Nephron (organoid): Measurements from ENCODE around the gene EFNA1.
A peak's percentile ranks its signal among the peaks of the same experiment; 100 is the strongest.

ENCODE experiments used
- H3K27ac Mint-ChIP-seq, 3 experiments: 2 replicates each; pipeline ENCODE4 v1.8.0; 2020; ENCODE audit warnings: mixed read lengths in 3 of 3, mild to moderate bottlenecking in 2 of 3, moderate library complexity in 1 of 3
- H3K27me3 Mint-ChIP-seq: 2 replicates; pipeline ENCODE4 v1.8.0; 2021; ENCODE audit warnings: low read depth, mild to moderate bottlenecking, moderate library complexity, mixed read lengths
- H3K36me3 Mint-ChIP-seq: 2 replicates; pipeline ENCODE4 v1.8.0; 2020; ENCODE audit warnings: low read depth, mixed read lengths
- H3K4me1 Mint-ChIP-seq: 2 replicates; pipeline ENCODE4 v1.8.0; 2020; ENCODE audit warnings: mixed read lengths
- H3K4me3 Mint-ChIP-seq, 3 experiments: 2 replicates each; pipeline ENCODE4 v1.8.0; 2020; ENCODE audit warnings: mild to moderate bottlenecking in 3 of 3, mixed read lengths in 3 of 3, moderate library complexity in 2 of 3
- H3K9me3 Mint-ChIP-seq: 2 replicates; pipeline ENCODE4 v1.8.0; 2020; ENCODE audit warnings: mixed read lengths
- TF ChIP-seq, protein P1 (sequence below), 3 experiments: fragments of 200-600 bp; sonication (generic); IDR thresholded peaks; one replicate each; pipeline ENCODE4 v1.5.0; 2021; ENCODE audit warnings: antibody characterized with exemption in 3 of 3; ENCODE audit not compliant: unreplicated experiment in 3 of 3

Gene EFNA1

DNA sequence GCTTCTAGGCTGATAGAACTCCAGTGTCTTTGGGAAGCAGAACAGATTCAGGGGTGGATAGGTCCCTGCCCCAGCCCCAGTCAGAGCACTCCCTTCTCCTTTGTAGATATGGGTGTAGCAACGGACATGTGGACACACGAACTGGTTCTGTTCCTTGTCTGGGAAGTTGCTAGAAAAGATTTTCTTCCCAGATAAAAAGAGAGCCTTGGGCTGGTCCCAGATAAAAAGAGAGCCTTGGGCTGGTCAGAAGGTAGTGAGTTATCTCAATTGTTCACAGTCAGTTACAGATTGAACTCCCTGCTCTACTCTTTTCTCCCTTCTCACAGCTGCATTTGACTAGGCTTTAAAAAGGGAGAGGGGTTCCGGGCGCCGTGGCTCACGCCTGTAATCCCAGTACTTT is 7.4 kb upstream of the EFNA1 start:
- peaks cover 5% of the 10 kb centered on the region for H3K4me1 Mint-ChIP-seq
- H3K9me3 Mint-ChIP-seq = no peaks in the 10 kb centered on the region
- H3K27ac Mint-ChIP-seq = no peak overlapping the region
- no peaks in the 10 kb centered on the region for H3K36me3 Mint-ChIP-seq
- H3K4me3 Mint-ChIP-seq = no peak overlapping the region
- H3K27me3 Mint-ChIP-seq = peaks cover 50% of the 10 kb centered on the region
- TF ChIP-seq, protein P1, sequence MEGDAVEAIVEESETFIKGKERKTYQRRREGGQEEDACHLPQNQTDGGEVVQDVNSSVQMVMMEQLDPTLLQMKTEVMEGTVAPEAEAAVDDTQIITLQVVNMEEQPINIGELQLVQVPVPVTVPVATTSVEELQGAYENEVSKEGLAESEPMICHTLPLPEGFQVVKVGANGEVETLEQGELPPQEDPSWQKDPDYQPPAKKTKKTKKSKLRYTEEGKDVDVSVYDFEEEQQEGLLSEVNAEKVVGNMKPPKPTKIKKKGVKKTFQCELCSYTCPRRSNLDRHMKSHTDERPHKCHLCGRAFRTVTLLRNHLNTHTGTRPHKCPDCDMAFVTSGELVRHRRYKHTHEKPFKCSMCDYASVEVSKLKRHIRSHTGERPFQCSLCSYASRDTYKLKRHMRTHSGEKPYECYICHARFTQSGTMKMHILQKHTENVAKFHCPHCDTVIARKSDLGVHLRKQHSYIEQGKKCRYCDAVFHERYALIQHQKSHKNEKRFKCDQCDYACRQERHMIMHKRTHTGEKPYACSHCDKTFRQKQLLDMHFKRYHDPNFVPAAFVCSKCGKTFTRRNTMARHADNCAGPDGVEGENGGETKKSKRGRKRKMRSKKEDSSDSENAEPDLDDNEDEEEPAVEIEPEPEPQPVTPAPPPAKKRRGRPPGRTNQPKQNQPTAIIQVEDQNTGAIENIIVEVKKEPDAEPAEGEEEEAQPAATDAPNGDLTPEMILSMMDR (IDR thresholded peaks at IDR 0.05; ENCODE audit: unreplicated experiment in 3 of 3) = no peak

DNA sequence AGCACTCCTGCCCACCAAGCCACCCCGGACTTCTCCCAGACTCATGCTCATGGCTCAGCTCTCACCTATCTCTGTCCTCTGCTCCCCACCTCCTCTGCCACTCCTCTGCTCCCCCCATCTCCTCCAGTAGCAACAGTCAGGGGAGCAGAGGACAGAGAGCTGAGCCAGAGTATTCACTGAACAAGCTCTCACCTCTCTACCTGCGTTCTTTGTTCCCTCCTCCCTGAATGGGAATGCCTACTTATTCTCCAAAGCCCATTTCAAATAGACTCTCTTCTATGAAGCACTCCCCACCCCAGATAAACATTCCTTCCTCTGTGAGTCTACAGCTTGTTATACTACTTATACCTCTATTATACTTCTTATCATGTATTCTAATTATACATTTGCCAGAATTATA is 6.4 kb upstream of the EFNA1 start:
- Mint-ChIP-seq H3K4me3 (no peak overlapping the region), H3K27ac (no peak overlapping the region), H3K9me3 (no peaks in the 10 kb centered on the region), H3K36me3 (no peaks in the 10 kb centered on the region), H3K4me1 (peaks cover 10% of the 10 kb centered on the region), H3K27me3 (peaks cover 57% of the 10 kb centered on the region)
- TF ChIP-seq, protein P1 (IDR thresholded peaks at IDR 0.05; ENCODE audit: unreplicated experiment in 3 of 3) = no peak

DNA sequence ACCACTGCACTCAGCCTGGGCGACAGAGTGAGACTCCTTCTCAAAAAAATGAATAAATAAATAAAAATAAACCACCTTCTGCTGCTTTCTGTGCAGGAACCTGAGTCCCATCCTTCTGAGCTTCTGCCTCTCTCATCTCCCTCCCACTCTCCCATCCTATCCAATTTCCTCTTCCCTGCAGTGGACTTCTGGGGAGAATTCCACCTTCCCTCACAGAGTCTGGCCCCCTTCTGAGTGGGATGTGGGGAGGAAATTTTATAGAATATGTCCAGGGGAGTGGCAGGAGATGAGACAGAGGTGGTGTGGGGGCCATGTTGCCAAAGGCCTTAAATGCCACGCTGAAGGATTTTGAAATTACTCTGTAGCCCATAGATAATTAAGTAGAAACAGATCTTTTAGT is 5.4 kb upstream of the EFNA1 start:
- H3K4me1 Mint-ChIP-seq = peaks cover 20% of the 10 kb centered on the region
- H3K4me3 Mint-ChIP-seq = no peak overlapping the region
- H3K27ac Mint-ChIP-seq = no peak overlapping the region
- H3K9me3 Mint-ChIP-seq = no peaks in the 10 kb centered on the region
- H3K27me3 Mint-ChIP-seq = peaks cover 67% of the 10 kb centered on the region
- TF ChIP-seq, protein P1 (IDR thresholded peaks at IDR 0.05; ENCODE audit: unreplicated experiment in 3 of 3) = no peak
- H3K36me3 Mint-ChIP-seq = no peaks in the 10 kb centered on the region

DNA sequence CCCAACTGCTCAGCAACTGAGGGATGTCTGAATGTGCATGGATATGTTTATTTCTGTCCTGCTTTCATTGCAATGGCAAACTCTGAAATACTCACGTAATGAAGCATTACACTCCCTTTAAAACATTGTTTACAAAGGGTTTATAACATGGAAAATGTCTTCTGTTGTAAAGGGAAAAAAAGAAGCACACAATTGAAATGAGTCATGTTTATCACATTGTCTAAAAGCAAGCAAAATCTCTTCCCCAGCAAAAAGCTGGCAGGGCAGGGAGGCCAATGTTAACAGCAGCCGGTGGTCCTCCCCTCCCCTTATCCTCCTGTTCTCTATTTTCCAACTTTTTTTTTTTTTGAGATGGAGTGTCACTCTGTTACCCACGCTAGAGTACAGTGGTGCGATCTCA is 3.9 kb upstream of the EFNA1 start:
- Mint-ChIP-seq H3K4me1 (peaks cover 32% of the 10 kb centered on the region), H3K36me3 (no peaks in the 10 kb centered on the region), H3K27me3 (peaks cover 69% of the 10 kb centered on the region), H3K27ac (peak overlapping the region in 1 of 3 experiments; percentile 39), H3K4me3 (no peak overlapping the region), H3K9me3 (no peaks in the 10 kb centered on the region)
- TF ChIP-seq, protein P1 (IDR thresholded peaks at IDR 0.05; ENCODE audit: unreplicated experiment in 3 of 3) = no peak

DNA sequence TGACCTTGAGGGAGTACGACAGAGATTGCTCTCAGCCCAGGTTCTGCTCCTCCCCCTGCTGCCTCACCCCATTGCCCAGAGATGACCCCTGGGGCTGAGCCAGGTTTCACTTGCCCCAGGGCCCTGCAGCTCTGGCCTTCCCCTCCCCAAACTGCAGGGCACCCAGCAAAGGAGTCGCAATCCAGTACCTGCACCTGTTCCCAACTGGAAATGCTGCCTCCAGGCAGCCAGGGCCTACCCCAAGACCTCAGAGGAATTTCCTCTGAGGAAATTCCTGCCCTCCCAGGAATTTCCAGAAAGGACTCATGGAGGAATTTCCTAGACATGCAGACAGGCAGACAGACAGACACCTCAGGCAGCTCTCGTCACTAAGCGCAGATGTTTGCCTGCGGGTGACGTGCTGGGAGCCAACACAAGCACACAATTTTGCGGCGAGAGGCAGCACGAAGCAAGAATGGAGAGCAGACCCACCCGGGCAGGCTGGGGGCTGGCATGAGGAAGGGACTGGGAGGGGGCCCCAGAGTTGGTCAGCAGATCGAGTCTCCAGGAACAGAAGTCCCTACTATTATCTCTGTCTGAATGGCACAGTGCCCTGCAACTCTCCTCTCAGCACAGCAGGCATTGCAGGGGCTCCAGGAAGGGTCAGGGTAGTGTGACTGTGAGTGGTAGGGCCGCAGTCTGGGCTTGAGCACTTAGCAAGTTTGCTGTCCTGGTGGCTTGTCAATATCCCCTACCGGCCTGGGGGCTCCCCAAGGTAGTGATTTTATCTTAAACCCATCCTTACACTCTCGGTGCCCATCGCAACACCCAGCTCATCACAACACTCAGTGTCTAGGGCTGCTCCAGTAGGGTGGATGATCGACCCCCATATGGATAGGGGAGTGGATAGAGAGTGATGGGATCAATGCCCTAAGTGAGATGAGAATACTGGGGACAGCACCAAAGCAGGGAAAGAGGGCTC is 2.9 kb upstream of the EFNA1 start:
- H3K36me3 Mint-ChIP-seq = no peaks in the 10 kb centered on the region
- H3K4me3 Mint-ChIP-seq = peak overlapping the region; percentile 59 to 80 (median 74)
- TF ChIP-seq, protein P1 (IDR thresholded peaks at IDR 0.05; ENCODE audit: unreplicated experiment in 3 of 3) = no peak
- H3K9me3 Mint-ChIP-seq = no peaks in the 10 kb centered on the region
- H3K27ac Mint-ChIP-seq = peak overlapping the region in 2 of 3 experiments; percentile 35 to 74
- H3K4me1 Mint-ChIP-seq = peaks cover 41% of the 10 kb centered on the region
- H3K27me3 Mint-ChIP-seq = peaks cover 63% of the 10 kb centered on the region
